GM12878 (cell line): Measurements from ENCODE around the gene ART1. TPM values are rescaled to one million over a fixed set of nuclear protein-coding genes. Genes with fewer than 3 reads are reported as not detected.

ENCODE experiments used
- ATAC-seq: fragments of 200-7000 bp; cut with Tn5 transposase; 3 replicates; pipeline ENCODE4 v1.9.1; 2020; ENCODE audit warnings: mild to moderate bottlenecking, moderate library complexity
- BruUV-seq: library from RNA; stranded (reverse); fragments of 400-500 nt; replicated peaks from 2 replicates; lab custom pipeline; 2021; lab: Mats Ljungman, UMichigan
- CTCF ChIA-PET: fragments of 300-600 bp; sonication (Branson Sonifier 250); formaldehyde crosslinking; extraction: SDS; loops from one replicate; lab custom pipeline; 2021; ENCODE audit warnings: inconsistent platforms; lab: Yijun Ruan, JAX
- POLR2A ChIA-PET: fragments of 350-600 bp; formaldehyde crosslinking; extraction: SDS; loops from one replicate; lab custom pipeline; 2021; ENCODE audit warnings: inconsistent platforms; lab: Charles Lee
- RAD21 ChIA-PET: fragments of 300-600 bp; sonication (Branson Sonifier 250); formaldehyde crosslinking; loops from one replicate; lab custom pipeline; 2023; ENCODE audit warnings: antibody characterized with exemption; ENCODE audit not compliant: unreplicated experiment; lab: Charles Lee
- SMC1A ChIA-PET: fragments of 300-600 bp; sonication (Branson Sonifier 250); formaldehyde crosslinking; loops from one replicate; lab custom pipeline; 2023; ENCODE audit not compliant: unreplicated experiment, uncharacterized antibody; lab: Charles Lee
- DNase-seq: peaks from one replicate; pipeline ENCODE4 v3.0.0-alpha.2; 2011; ENCODE audit warnings: low read depth, low spot score
- FAIRE-seq: peaks from 3 replicates; lab custom pipeline; 2011; peaks lifted over from hg19 to GRCh38; lab: Jason Lieb, UNC
- H2AFZ ChIP-seq: 2 replicates; pipeline ENCODE4 v1.6.0; 2011; ENCODE audit warnings: low read depth, low read length, control low read depth; ENCODE audit not compliant: control insufficient read depth
- H3K27ac ChIP-seq: 2 replicates; pipeline ENCODE4 v1.5.1; 2011; ENCODE audit warnings: control low read depth; ENCODE audit not compliant: control insufficient read depth, insufficient read depth
- H3K27me3 ChIP-seq, 2 experiments: replicated peaks in 1 of 2; 2 replicates each; pipeline versions ENCODE4 v1.6.0 to v1.6.1; 2011; ENCODE audit warnings: low read length in 1 of 2; ENCODE audit not compliant: control insufficient read depth in 2 of 2, insufficient read depth in 2 of 2
- H3K36me3 ChIP-seq, 2 experiments: 2 replicates each; pipeline ENCODE4 v1.5.1; 2011; ENCODE audit warnings: low read length in 1 of 2; ENCODE audit not compliant: control insufficient read depth in 2 of 2, insufficient read depth in 2 of 2
- H3K4me1 ChIP-seq: 2 replicates; pipeline ENCODE4 v1.6.1; 2011; ENCODE audit warnings: mild to moderate bottlenecking, low read length, moderate library complexity, mixed read lengths; ENCODE audit not compliant: control insufficient read depth, insufficient read depth
- H3K4me2 ChIP-seq: 2 replicates; pipeline ENCODE4 v1.6.0; 2011; ENCODE audit warnings: control low read depth; ENCODE audit not compliant: control insufficient read depth, insufficient read depth
- H3K4me3 ChIP-seq: fragments of 200-600 bp; sonication (generic); 2 replicates; pipeline ENCODE4 v1.5.1; 2016
- H3K79me2 ChIP-seq: 2 replicates; pipeline ENCODE4 v1.6.0; 2011; ENCODE audit warnings: low read length; ENCODE audit not compliant: control insufficient read depth, insufficient read depth
- H3K9ac ChIP-seq: 2 replicates; pipeline ENCODE4 v1.8.0; 2011; ENCODE audit warnings: low read length, control low read depth, mixed read lengths; ENCODE audit not compliant: control insufficient read depth, insufficient read depth
- H3K9me3 ChIP-seq: replicated peaks from 3 replicates; pipeline ENCODE4 v1.5.1; 2011; ENCODE audit warnings: mild to moderate bottlenecking, low read length; ENCODE audit not compliant: control insufficient read depth, insufficient read depth
- H4K20me1 ChIP-seq: 2 replicates; pipeline ENCODE4 v1.6.0; 2011; ENCODE audit not compliant: control insufficient read depth, insufficient read depth
- FOS ChIP-seq: IDR thresholded peaks from 3 replicates; pipeline ENCODE4 v1.6.1; 2011; ENCODE audit warnings: borderline replicate concordance; ENCODE audit not compliant: insufficient read length; ENCODE audit errors: extremely low read depth
- SUPT20H ChIP-seq: IDR thresholded peaks from 2 replicates; pipeline ENCODE4 v1.6.1; 2011; ENCODE audit warnings: low read depth, mild to moderate bottlenecking, low read length, moderate library complexity, borderline replicate concordance; ENCODE audit not compliant: control insufficient read depth
- WGBS: methylation state at CpG from one replicate; pipeline ENCODE4 v1.1.6; 2016; ENCODE audit warnings: low lambda C conversion rate; ENCODE audit not compliant: insufficient replicate concordance, insufficient coverage; ENCODE audit errors: missing lambda C conversion rate; 5-methylcytosine and 5-hydroxymethylcytosine counted together
- in situ Hi-C: fragments of 300-500 bp; cut with MboI; formaldehyde crosslinking; loops from 9 replicates; pipeline ENCODE4 v1.14.3; 2018; ENCODE audit warnings: mixed read lengths
- intact Hi-C: fragments of 100-400 bp; cut with micrococcal nuclease; formaldehyde crosslinking; loops from one replicate; pipeline ENCODE4 v1.14.2; 2022; ENCODE audit not compliant: unreplicated experiment
- polyA plus RNA-seq, 11 experiments: library from polyadenylated mRNA; depleted of rRNA in 4 of 11; unstranded in 6 of 11; stranded (reverse) in 5 of 11; fragments of >200 nt; fragmentation: Nextera tagmentation in 4 of 11; fragmentation: Illumina TruSeq in 1 of 11; extraction: Ambion mirVana in 4 of 11; extraction: Trizol in 1 of 11; gene quantifications; 1 replicate in 1 of 11; 2 replicates in 10 of 11; pipeline versions ENCODE4 v1.2.1 to v1.2.3, GENCODE V29; 2011 to 2016; ENCODE audit warnings: inconsistent platforms in 2 of 11, missing spikeins in 2 of 11, low read depth in 1 of 11
- total RNA-seq, 4 experiments: library from RNA; depleted of rRNA in 3 of 4; stranded (reverse); fragments of >200 nt in 3 of 4; fragmentation: Illumina TruSeq in 1 of 4; extraction: Trizol in 1 of 4; gene quantifications; 2 replicates each; pipeline versions ENCODE4 v1.2.1 to v1.2.3, GENCODE V29; 2013 to 2021

The ART1 gene
- total and polyA plus RNA-seq, 10 of the 15 experiments (the other 5 are each of a cell fraction or from before 2014, with no cell fraction given) = not detected

GRCh38 chr11:3611976-3612678 is 32.8 kb upstream of the ART1 start:
- Histone ChIP-seq H2AFZ (no peak overlapping the region), H3K27me3 (no peaks in the 10 kb centered on the region), H3K4me3 (no peak overlapping the region), H3K4me2 (no peak overlapping the region), H4K20me1 (no peaks in the 10 kb centered on the region), H3K79me2 (no peaks in the 10 kb centered on the region)
- no peak for FAIRE-seq
- no TSS peak for BruUV-seq
- TF ChIP-seq SUPT20H = no peak
- TF ChIP-seq, all 136 proteins: peak for 0
- Histone ChIP-seq H3K36me3 (no peaks in the 10 kb centered on the region), H3K4me1 (peaks cover 10% of the 10 kb centered on the region), H3K27ac (no peak overlapping the region), H3K9me3 (no peaks in the 10 kb centered on the region; the same call in 2 of the 3 replicates), H3K9ac (no peak overlapping the region)
- ChIA-PET RAD21 (interaction anchor here (0.6 kb wide), 1 partner anchor 379 kb away, joined by 3 read pairs; no protein-coding TSS in a partner anchor), CTCF (no interaction called here), SMC1A (interaction anchor here (0.7 kb wide), 1 partner anchor 197 kb away, joined by 4 read pairs; no protein-coding TSS in a partner anchor), POLR2A (no interaction called here)
- DNase-seq (no peak), ATAC-seq (no peak)
- in situ Hi-C loops = no loop called here
- intact Hi-C loops = no loop called here
- 93% methylated on average over 3 of the region's 3 CpGs for WGBS

- ChIA-PET SMC1A (interaction anchor here (1.5 kb wide), 1 partner anchor 59 kb away, joined by 3 read pairs; no protein-coding TSS in a partner anchor), RAD21 (interaction anchor here (0.7 to 1.2 kb wide), 3 partner anchors 50 to 444 kb away, joined by 3 to 4 read pairs (median 3); no protein-coding TSS in a partner anchor), POLR2A (no interaction called here), CTCF (interaction anchor here (0.6 to 1.3 kb wide), 4 partner anchors 17 to 458 kb away, joined by 3 to 4 read pairs (median 4); no protein-coding TSS in a partner anchor)
- Histone ChIP-seq H3K79me2 (no peaks in the 10 kb centered on the region), H3K4me1 (peaks cover 10% of the 10 kb centered on the region), H3K36me3 (no peaks in the 10 kb centered on the region), H3K9me3 (no peaks in the 10 kb centered on the region; the same call in 2 of the 3 replicates), H3K4me2 (peak overlapping the region; percentile 44; the same call in 1 of the 2 replicates), H4K20me1 (no peaks in the 10 kb centered on the region), H2AFZ (peak overlapping the region; percentile 69), H3K27me3 (no peaks in the 10 kb centered on the region), H3K27ac (no peak overlapping the region), H3K4me3 (no peak overlapping the region), H3K9ac (no peak overlapping the region)
- no TSS peak for BruUV-seq
- DNase-seq (no peak), FAIRE-seq (peak; percentile 31), ATAC-seq (peak; percentile 11; the same call in 2 of the 3 replicates)
- intact Hi-C loops = no loop called here
- in situ Hi-C loops = no loop called here
- 21% methylated on average over 10 of the region's 10 CpGs for WGBS
- TF ChIP-seq FOS = no peak
Measured at GRCh38 chr11:3613998-3614741, 30.8 kb upstream of the ART1 start.
